GM19395 (cell line): ENCODE results near the gene CD6.

ENCODE experiments used
- ATAC-seq: cut with Tn5 transposase; IDR thresholded peaks from one replicate; pipeline ENCODE4 v1.9.1; 2021; ENCODE audit warnings: mild to moderate bottlenecking, moderate library complexity; ENCODE audit not compliant: unreplicated experiment

Gene CD6

DNA sequence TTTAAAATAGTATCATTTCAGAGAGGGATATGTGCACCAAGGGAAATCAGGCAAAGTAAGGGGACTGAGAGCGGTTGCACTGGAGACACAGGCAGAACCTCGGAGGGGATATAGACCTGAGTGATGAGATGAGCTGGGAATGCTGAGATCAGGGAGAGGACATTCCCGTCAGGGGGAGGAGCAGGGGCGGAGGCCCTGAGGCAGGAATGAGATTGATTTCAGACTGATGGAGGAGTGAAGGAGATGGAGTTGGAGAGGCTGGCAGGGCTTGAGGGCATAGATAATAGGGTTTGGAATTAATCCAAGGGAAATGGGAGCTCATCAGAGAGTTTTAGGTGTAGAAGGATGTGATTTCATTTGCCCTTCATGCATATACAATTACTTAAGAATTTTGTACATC, 13.2 kb downstream of the CD6 start:
- no peak for ATAC-seq

DNA sequence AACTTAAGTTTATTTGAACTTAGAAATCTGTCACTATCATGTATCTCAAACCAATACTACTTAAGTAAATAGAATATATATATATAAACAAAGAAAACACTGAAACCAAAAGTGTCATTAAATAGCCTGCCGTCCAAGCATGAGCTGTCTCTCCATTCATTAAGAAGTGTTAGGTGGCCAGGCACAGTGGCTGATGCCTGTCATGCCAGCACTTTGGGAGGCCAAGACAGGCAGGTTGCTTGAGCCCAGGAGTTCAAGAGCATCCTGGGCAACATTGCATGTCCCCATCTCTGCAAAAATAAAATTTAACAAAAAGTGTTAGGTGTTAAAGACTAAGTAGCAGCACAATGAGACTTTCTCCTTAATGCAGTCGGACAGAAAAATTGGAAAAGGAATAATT, 14.0 kb downstream of the CD6 start:
- ATAC-seq: no peak

DNA sequence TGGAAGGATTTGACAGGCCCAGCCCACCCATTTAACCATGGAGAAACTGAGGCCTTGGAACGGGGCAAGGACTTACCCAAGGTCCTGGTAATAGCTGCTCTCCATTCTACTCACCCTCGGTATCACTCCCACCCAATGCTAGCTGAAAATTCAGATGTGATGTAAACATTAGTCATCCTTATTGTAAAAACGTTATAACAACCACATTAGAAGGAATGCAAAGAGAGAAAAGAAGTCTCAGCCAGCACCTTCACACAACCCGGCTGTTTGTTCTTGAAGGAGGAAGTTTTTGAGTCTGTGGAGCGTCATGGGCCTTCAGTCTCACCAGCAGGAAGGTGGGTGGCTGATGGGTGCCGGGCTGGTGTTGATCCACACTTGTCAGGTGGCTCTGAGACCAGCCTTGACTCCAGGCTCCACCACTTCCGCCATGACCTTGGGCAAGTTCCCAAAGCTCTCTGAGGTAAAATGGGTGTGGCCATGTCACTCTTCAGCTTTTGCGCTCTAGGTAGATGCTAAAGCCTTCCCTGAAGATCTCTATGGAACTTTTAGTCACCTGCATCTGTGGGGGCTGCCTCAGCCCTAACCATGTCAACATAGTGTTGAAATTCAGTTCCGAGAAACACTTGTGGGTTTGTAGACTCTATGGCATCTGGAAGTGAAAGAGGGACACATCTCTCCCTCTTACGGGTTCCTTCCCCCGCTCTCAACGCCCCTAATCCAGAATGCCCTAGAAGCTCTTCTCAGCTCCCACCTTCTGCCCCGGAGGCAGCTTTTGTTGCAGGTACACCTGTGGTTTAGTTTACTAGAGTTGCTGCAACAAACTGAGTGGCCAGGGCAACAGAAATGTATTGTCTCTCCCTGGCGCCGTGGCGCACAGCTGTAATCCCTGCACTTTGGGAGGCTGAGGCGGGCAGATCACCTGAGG, 14.8 kb downstream of the CD6 start:
- ATAC-seq: no peak

DNA sequence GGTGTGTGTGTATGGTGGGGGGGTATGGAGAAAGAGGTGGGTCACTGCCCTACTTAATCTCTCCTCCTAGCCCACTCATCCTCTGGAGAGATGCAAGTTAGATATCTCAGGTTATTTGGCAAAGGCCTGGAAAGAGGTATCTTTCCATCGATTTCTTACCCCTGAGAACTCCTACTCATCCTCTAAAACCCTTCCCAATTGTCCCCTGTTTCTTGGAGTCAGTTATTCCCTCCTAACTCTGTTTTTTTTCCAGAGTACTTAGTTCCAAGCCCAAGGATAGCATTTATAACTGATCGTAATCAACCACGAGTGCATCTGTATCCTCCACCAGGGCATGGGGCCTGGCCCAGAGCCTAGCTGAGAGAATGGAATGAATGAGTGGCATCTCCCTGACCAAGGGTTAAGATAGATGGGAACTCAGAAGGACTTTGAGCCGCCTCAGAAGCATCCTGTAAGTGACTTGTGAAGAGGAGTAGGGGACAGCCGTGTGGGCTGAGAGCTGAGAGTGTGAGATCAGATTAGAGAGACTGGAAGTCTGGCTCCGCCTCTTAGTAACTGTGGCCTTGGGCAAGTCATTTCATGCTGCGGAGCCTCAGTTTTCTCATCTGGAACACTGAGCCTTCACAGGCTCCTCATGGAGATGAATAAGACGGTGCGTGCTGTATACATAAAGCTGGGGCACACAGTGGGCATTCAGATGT, 16.2 kb downstream of the CD6 start:
- ATAC-seq: no peak

DNA sequence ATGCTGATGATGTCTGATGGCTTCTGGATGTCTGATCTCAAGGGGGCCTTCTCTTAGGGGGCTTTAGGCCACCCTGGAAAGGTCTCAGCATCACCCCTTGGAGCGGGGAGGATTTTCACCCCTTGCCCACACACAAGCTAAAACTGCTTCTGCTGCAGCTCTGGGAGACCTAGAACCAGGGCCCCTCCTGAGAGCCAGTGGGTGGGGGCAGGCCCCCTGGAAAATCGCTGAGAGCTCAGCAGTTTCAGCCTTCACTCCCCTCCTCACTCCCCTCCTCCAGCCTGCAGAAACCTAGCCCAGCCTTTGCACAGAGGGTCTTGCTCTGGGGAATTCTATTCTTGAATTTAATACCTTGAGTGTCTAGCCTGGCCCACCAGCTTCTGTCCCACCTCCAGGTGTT, 17.2 kb downstream of the CD6 start:
- ATAC-seq: no peak

DNA sequence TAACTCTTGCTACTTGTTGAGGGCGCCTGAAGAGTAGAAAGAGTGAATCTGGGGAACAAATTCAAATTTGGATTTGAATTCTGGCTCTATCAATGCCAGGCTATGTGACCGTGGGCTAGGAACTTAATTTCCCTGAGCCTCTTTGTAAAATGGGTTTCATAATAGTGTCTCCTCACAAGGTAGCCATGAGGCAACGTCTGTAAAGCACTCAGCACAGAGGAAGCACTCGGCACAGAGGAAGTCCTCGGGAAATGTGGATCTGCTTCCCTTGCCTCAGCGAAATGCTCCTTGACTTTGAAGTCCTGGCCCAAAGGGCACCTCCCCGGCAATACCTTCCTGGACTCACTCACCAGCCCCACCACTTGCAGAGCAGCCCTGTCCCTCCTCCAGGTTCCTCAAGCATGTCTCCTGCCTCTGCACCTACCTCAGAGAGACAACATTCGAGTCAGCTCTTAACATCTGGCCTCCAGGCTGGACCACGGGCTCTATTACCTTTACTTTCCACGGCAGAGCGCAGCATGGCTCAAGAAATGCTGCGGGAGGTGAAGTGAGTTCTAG, 17.7 kb downstream of the CD6 start:
- no peak for ATAC-seq

DNA sequence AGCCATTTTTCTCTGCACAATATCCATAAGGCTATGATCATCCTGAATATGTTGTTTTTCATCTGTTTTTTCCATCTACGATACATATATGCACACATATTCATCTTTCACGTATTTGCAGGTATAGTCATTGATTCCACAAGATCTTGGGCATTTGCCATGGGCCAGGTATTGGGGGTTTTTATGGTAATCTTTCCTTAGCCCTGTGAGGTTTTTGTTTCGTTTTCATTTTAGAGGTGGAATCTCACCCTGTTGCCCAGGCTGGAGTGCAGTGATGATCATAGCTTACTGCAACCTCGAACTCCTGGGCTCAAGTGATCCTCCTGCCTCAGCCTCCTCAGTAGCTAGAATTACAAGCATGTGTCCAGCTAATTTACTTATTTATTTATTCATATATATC, 20.0 kb downstream of the CD6 start:
- no peak for ATAC-seq

DNA sequence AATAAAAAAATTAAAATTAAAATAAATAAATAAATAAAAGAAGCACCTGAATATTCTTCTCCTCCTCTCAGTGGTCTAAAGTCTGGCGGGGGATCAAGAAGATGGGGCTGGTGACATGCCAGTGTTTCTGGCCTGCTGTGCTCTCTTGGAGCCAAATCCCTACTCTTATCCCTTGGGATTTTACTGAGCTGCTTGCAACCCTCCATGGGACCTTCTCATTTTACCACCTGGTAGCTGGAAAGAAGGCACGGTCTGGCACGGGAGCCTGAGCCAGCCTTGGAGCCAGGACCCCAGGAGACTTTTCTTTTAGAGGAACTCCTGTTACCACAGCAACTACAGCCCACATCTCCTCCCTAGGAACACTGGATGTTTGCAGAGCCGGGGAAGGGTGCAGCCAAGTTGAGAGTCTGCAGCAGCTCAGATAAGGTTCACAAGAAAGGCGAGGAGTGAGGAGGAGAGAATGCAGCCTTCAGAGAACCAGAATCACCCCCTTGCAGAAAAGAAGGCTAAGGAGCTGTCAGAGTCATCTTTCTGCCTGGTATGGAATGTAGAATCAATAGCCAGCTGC, 21.4 kb downstream of the CD6 start:
- no peak for ATAC-seq

DNA sequence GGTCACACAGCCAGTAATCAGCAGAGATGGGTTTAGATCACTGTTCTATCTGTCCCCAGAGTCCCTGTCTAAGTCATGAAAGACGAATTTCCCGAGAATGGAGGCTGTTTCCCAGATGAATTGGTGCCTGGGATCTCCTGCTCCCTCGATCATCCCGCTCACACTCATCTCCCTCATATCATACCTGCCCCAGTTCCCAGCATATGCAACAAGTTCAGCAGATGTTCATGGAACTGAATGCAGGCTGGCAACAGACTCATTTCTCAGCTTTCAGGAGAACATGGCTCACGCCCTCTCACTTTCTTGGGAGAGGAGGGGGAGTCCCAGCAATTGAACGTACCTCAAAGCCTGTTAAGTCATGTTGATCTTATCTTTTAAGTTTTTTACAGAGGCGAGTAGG, 22.1 kb downstream of the CD6 start:
- ATAC-seq: no peak

DNA sequence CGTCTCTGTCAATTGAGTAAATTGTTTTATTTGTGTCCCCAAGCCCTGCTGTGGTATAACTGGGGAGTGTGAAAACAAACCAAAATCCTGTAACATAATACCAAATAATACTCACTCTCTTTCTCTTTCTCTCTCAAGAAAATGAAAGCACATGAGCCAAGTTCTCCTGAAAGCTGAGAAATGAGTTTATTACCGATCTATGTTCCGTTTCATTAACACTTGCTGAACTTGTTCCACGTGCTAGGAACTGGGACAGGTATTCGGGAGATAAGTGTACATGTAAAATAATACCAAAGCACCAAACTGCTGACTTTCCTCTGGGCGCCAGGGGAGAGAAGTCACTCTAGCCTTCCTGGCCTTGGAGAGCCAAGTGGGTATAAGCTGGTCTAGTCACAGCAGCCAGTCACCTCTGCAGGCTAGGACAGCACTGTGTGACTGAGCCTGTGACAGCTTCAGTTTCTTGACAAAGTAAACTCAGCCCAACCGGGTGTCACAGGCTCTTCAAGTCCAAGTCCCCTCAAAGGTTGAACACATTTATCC, 23.1 kb downstream of the CD6 start:
- no peak for ATAC-seq

DNA sequence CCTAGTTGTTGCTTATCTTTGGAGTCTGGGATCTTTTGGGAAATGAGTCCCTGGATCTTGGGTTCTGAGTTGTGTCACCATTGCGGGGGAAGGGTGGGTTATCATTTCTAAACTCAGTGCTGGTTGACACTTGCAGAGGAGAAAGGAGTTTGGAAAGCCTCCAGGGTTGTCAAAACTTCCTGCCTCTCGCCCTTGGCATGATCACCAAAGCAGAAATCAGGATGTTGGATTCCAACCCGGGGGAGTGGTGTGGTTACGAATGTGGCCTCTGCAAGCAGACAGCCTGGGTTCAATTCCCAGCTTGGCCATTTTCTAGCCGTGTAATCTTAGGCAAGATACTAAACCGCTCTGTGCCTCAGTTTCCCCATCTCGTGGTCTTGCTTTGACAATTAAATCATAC, 24.3 kb downstream of the CD6 start:
- ATAC-seq: no peak

DNA sequence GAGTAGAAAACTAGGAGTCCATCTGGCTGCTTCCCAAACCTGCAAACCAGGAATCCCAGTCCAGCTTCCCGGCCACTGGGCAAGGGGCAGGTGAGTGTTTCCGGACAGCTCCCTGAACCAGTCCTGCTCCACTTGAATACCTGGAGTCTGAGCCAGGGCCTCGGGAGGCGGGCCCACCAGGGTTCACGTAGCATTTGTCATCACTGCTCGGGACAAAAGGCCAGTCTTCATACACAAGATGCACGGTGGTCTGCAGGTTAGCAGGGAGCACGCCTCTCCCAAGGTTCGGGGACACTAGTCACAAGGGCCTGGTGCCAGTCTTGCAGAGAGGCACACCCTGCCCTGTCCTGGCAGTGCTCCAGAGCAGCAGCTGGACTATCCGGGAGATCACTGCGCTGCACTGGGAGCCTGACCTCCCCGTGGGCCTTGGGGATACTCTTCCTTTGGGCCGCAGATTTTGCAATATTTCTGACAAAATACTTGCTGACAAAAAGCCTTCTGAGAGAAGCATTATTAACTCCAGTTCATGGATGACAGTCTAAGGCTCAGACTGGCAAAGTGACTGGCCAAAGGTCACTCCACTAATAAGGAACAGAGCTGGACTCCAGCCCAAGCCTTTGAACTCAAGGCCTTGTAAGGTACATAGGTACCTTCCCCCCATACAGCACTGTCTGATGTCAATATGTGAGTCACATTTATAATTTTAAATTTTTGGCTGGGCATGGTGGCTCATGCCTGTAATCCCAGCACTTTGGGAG, 25.1 kb downstream of the CD6 start:
- ATAC-seq: no peak

DNA sequence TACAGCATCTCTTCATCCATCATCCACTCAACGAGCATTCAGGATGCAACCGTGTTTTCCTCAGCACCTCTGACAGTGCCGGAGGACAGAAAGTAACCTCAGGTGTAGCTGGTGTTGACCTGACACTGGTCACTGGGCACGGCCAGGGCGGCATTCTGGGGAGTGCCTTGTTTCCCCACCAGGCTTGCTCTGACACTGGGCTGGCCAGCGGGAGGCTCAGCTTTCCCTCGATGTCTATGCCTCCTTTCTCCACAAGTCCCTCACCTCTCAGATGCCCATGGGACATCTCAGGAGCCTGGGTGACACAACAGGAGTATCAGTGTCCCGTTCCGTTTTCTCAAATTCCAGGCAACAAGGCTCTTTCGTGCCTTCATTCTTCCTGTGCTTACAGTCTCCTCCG, 28.9 kb downstream of the CD6 start:
- no peak for ATAC-seq

DNA sequence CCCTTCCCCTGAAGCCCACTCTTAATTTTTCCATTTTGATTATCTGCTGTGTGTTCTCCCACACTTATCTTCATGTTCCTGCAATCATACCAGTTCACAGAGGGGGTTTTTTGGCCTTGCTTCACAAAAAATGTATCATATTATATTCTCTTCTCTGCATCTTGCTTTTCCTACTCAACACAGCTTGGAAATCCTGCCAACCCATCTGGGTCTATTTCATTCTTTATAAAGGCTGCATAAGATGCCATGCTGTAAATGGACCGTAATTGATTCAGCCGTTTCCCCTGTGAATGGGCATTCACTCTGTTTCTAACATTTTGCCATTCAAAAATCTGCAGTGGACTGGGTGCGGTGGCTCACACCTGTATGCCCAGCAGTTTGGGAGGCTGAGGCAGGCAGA, 30.5 kb downstream of the CD6 start:
- no peak for ATAC-seq

DNA sequence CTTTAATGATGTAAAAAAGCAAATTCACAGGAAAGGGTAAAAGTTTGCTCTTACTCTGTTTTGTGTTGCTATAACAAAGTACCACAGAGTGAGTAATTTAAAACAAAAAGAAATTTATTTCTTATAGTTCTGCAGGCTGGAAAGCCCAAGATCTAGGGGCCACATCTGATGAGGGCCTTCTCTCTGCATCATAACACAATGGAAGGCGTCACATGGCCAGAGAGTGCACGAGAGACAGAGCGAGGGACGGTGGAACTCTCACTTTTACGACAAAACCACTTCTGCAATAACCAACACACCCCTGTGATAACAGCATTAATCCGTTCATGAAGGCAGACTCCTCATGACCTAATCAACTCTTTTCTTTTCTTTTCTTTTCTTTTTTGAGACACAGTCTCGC, 31.1 kb downstream of the CD6 start:
- no peak for ATAC-seq

DNA sequence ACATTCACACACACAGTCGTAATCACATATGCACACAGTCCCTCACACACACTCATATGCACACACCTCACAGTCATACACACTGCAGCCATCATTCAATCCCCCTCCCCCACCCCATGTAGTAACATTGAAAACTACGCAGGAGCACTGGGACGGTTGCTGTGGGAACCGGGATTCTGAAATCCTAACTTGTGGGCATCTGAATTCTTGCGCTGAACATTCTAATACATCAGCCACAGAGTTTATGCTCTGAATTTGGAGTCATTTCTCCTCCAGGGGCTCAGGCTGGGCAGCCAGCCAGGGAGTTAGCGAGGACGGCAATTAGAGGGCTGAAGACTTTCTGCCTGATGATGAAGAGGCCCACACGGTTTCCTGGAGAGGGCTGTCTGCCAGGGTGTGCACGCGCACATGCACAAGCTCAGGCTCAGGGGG, 32.7 kb downstream of the CD6 start:
- no peak for ATAC-seq

DNA sequence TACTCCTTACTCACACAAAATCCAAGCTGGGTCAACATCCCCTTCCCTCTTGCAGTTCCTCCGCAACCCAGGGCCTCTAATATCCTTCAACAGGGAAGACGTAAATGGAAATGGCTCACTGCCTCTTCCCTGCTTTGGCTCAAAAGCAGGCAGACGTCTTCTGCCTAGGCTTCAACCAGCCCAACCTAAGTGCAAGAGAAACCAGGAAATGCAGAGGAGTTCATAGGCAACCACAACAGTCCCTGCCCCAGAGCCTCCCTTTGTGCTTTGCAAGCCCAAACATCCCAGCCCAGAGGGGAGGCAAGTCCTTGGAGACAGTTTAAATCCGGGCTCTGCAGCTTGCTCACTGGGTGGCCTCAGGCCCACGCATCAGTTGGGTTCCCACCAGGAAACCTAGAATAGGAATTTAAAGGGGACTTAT, 33.3 kb downstream of the CD6 start:
- ATAC-seq: no peak

DNA sequence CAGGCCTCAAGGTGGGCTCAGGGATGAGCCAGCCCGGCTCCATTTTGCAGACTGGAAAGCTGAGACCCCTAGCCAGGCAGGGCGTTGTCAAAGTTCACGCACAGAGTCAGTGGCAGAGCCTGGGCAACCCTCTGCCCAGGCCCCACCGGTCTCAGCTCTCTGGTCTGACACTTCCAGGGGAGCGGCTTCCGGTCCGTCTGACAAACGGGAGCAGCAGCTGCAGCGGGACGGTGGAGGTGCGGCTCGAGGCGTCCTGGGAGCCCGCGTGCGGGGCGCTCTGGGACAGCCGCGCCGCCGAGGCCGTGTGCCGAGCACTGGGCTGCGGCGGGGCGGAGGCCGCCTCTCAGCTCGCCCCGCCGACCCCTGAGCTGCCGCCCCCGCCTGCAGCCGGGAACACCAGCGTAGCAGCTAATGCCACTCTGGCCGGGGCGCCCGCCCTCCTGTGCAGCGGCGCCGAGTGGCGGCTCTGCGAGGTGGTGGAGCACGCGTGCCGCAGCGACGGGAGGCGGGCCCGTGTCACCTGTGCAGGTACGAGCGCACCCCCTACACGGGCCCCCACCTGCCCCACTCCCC, 36.0 kb downstream of the CD6 start:
- no peak for ATAC-seq

DNA sequence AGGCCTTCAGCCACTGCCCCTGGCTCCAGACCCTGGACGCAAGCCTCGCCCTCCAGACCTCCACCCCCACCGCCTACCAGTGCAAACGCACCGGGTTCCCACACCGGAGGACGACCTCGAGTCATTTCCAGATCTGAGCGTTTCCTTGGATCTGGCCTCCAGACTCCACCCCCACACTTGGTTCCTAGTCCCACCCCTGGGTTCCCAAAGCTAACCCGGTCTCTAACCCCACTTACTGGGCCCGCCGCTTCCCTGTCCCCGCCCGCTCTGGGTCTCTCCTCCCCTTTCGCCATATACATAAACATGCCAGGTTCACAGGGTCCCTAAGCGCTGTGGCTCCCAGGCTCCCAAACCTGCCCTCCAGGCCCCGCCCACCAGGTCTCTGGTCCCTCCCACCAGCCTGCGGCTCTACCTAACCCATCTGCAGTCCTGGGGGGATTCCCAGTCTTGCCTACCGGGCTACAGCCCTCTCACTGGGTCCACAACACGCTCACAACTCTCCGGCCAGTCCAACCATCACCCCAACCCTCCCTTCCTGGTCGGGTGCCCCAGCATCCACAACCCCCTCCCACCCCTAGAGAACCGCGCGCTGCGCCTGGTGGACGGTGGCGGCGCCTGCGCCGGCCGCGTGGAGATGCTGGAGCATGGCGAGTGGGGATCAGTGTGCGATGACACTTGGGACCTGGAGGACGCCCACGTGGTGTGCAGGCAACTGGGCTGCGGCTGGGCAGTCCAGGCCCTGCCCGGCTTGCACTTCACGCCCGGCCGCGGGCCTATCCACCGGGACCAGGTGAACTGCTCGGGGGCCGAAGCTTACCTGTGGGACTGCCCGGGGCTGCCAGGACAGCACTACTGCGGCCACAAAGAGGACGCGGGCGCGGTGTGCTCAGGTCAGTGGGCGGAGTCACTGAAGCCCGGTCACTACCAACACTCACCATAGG, 36.7 kb downstream of the CD6 start:
- ATAC-seq: no peak
